Ammon's horn (tissue), 1 donor: ENCODE results near the gene GALNT15.

Experiments used
- DNase-seq: peaks from one replicate; pipeline ENCODE4 v3.0.0-alpha.2; 2016; ENCODE audit warnings: low spot score

The GALNT15 gene

GRCh38 chr3:16168211-16168610 lies 6.3 kb upstream of the GALNT15 start:
- DNase-seq: no peak

- DNase-seq: no peak
Observed at GRCh38 chr3:16171009-16171408, 3.5 kb upstream of the GALNT15 start.

DNA sequence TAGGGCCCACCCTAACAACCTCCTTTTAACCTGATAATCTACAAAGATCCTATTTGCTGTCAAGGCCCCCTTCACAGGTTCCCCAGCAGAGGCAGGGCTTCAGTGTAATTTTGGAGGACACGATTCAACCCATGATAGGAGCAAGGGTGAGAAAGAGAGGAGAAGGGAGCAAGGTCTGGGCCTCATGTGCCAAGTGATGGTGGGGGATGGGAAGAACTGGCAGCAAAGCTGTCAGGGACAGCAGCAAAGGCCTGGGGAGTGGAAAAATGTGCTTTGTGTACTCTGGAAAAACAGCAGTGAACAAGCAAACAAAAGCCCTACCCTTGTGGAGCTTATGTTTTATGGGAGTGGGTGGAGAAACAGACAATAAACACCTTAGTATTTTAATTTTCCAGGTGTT lies 2.7 kb upstream of the GALNT15 start:
- DNase-seq: no peak

GRCh38 chr3:16173283-16174025 lies 1.0 kb upstream of the GALNT15 start:
- DNase-seq: no peak

- DNase-seq: no peak
Observed at GRCh38 chr3:16174026-16174355, 489 bp upstream of the GALNT15 start.

- DNase-seq: peak; percentile 47
Observed at GRCh38 chr3:16174976-16175901, 759 bp downstream of the GALNT15 start.

GRCh38 chr3:16176391-16177030 lies 2.0 kb downstream of the GALNT15 start:
- DNase-seq: peak; percentile 35

DNA sequence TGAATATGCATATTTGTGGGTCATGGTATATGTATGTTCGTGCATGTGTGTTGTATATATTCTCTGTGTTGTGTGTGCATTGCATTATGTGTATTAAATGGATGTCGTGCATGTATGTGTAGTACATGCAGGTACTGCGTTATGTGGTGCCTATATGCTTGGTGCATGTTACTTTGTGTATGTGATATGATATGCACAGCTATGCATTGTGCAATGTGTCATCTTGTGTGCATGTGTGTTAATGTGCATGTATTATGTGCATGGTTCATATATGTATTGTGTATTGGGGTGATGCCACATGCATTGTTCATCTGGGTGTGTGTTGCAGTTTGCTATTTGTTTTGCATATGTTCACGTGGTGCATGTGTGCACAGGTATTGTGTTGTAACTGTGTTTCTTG lies 2.9 kb downstream of the GALNT15 start:
- no peak for DNase-seq

DNA sequence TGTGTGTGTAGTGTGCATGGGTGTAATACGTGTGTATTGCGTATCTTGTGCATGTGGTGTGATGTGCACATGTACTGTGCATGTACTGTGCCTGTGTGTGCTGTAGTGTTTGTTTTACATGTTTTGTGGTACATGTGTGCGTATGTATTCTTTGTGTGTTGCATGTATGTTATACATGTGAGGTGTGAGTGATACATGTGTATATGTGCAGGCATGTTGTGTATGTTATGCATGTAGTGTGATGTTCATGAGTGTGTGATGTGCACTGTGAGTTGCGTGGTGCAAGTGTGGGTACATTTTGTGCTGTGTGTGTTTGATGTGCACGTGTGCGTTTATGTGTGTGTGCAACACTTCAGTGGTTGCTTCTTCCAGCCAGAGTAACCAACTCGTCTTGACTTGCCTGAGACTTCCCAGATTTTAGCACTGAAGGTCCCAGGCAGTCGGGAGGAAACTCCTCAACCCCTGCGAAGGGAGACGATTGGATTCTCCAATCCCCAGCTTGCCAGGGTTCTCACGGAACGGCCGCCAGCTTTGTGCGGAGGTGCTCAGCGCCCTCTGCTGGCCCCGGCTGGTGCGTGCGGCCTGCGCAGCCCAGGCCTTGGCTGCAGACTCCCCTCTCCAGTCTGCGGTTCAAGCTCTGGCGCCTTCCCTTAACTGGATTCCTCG lies 3.6 kb downstream of the GALNT15 start:
- peak; percentile 92 for DNase-seq

DNA sequence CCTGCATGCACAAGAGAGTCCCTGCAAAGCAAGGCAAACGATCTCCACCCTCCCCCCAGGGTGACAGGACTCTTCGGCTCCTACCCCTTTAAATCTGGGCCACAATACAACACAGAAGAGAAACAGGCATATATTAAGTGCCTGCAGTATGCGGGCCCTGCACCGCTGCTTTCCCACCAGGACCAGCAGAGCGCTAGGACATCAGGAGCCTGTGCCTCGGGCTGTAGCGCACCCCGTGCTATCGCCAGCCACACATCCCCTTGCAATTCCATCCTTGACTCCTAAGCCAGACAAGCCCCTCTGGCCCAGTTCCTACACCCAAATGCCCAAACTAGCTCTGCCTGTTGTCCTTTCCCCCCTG lies 4.1 kb downstream of the GALNT15 start:
- no peak for DNase-seq

DNA sequence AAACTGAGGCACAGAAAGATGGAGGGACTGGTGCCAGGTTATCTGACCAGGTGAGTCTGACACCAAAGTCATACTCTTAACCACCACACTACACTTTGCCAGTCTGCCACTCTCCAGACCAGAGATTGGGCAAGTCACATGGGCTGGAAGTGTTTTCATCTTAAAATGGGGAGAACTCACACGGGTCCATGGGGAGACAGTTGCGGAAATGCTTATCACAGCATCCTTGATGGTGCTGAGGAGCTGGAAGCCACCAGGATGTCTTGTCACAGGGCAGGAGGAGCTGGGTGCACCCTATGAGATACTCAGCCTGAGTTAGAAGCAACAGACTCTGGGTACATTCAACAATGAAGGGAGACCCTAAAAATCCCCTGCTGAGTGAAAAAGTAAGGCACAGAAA lies 4.8 kb downstream of the GALNT15 start:
- no peak for DNase-seq

DNA sequence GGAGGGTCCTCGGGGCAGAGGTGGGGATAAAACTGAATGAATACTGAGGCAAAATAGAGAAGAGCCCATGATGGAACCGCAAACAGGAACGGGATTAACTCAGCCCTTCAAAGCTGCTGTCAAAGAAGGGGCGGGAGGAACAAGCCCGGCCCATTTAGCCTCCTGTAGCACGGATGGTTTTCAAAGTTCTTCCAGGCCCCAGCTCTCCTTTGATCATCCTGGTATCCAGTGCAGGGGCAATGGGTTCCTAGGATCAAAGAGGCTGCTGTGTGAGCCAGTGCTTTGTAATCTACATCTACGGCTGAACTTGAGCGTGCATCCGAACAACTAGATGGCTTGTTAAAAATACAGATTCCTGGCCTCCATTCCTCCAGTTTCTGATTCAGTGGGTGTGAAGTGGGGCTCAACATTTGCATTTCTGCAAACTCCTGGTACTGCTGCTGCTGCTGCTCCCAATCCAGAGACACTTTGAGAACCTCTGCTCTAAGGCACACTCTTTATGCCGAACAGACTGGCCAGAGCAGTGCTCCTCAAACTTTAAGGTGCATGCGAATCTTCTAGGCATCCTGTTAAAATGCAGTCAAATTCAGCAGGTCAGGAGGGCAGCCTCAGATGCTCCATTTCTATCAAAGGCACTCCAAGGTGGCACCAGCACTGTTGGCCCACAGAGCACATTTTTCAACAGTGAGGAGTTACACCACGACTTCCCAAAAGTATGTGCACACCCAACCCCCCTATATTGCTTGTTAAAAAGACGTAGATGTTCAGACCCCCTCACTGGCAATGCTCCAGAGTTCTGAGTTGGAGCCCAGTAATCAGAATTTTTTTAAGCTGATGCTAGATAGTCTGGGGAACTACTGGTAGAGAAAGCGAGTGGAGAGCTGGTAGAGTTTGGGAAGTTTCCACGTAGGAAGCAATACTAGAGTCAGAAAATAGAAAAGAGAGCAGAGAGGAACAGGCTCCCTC lies 5.6 kb downstream of the GALNT15 start:
- DNase-seq: no peak

DNA sequence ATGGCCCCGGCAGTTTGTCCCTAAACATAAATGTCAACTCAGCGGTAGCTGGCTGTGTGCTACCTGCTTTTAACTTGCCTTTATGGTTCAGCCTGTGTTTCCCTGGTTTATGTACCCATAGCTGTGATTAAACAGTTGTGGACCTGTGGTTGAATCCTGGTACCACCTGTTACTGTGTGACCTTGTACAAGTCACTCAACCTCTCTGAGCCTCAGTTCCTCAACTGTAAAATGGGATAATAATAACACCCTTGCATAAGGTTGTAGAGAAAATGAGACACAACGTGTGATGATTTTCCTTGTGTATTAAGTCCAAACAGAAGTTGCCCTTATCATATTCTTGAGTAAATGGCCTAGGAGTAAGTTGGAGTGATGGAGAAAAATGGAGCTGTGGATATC lies 6.3 kb downstream of the GALNT15 start:
- no peak for DNase-seq

GRCh38 chr3:16181361-16181760 lies 6.9 kb downstream of the GALNT15 start:
- DNase-seq: no peak

- DNase-seq: no peak
Observed at GRCh38 chr3:16182183-16182582, 7.7 kb downstream of the GALNT15 start.

DNA sequence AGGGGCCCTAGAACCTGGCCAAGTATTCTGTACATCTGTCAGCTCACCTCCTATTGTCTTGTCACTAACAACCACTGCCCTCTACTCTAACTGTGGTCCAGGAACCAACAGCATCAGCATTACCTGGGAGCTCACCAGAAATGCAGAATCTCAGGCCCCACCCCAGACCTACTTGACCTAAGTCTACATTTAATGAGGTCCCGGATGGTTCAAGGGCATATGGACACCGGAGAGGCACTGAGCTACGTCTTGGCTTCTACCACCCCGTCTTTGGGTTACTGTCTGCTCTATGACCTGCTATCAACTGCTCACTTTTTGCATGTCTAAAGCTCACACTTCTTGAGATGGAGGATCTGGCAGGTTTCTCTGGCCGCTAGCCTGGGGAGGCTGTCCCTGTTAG lies 8.1 kb downstream of the GALNT15 start:
- no peak for DNase-seq

DNA sequence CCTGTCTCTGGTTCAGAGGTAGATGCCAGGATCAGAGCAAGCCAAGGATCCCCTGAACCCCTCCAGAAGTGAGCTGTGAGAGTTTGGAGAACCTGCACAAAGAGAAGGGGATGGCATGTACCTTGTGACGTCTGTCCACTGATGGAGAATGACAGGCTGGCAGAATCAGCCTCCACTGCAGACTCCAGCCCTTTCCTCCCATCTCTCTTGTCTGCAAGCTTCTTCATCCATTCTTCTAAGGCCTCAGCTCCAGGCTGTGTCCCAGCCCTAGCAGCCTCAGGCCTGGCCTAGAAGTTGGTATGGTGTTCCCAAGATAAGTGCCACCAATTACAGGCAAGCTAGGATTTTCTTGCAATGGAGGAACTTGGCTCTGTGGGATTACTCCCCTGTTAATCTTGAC lies 8.6 kb downstream of the GALNT15 start:
- no peak for DNase-seq

DNA sequence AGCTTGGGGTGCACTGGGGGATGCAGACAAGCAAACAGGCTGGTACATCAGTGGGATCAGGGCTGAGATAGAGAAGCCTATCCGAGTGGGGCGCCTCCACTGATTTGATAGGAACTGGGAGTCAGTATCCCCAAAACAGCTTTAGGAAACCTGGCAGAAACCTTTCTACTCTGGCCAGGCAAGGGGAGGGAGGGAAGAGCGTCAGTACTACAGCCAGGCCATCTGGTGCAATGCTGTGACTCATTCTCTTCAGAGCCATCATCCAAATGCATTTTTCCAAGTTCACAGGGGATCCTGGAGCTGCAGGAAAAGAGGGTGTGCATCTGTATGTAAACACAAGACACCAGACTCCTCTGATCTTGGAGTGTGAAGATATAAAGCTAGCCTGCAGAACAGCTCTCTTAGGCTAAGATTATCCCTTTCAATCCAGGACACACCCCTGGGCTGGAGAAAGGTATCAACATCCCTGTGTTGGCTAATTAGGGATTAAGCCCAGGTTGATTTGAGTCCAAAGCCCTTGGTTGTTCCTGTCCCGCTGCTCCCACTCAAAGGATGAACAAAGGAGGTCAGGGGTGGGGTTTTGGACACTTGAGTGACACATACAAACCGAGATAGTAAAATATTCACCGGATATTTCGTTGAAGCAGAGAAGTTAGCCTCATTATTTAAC lies 9.3 kb downstream of the GALNT15 start:
- DNase-seq: no peak

GRCh38 chr3:16186086-16186485 lies 11.6 kb downstream of the GALNT15 start:
- DNase-seq: no peak

DNA sequence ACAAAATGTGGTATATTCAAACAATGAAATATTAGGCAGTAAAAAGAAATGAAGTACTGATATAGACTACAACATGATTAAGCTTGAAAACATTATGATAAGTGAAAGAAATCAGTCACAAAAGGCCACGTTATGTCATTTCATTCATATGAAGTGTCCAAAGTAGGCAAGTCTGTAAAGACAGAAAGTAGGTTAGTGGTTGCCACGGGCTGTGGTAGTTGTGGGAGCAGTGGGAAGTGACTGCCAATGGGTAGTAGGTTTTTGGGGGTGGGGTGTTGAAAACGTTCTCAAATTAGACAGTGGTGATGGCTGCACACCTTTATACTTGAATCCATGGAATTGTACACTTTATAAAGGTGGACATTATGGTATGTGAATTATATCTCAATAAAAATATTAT lies 12.1 kb downstream of the GALNT15 start:
- DNase-seq: no peak
